ENCODE results near the gene PPP1R37. TPM values are rescaled to one million over a fixed set of nuclear protein-coding genes. Genes with fewer than 3 reads are reported as not detected.

PPP1R37 gene
- total and polyA plus RNA-seq, 2 of the 13 experiments (the other 11 are each of a cell fraction or from before 2014, with no cell fraction given): 9.0 to 14.3 TPM

DNA sequence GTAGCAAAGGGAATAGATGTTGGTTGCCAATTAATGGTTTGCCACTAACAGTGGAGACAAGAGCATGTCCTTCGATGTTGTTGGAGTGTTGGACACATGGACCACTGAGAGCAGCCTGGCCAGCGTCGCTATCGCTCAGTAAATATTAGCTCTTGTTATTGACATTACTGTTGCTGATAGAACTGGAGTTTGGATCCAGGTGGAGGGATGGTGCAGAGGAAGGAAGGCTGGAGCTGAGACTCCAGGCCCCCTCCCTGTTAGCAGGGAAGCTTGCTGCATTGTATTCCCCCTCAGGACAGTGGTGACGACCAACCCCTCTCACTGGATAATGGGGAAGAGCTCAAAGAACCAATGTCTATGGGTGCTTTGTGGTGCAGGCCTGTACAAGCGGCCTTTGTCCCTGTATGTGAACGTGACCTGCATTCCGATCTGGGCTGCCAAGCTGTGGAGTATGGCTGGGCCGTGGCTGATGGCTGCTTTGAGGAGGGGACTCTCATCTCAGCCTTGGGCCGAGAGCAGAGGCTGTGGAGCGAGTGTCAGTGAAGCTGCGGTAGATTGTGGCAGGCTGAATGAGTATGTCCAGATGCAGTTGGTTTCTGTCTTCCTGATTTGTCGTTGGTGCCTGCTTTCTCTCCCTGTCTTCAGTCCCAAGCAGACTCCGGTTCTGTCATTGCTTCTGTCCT is 47.2 kb upstream of the PPP1R37 start (continued):
- peak; percentile 65; the same call in 1 of the 2 replicates for TF ChIP-seq YEATS4 (CRISPR knock-in tag; IDR thresholded peaks at IDR 0.05; ENCODE audit: borderline replicate concordance)
- peak; percentile 73; the same call in 1 of the 2 replicates for TF ChIP-seq ZBTB7A (CRISPR knock-in tag; IDR thresholded peaks at IDR 0.05)
- no peak for TF ChIP-seq GZF1 (CRISPR knock-in tag; IDR thresholded peaks at IDR 0.05)
- no peak for TF ChIP-seq PLSCR1 (CRISPR knock-in tag; IDR thresholded peaks at IDR 0.05; ENCODE audit: borderline replicate concordance)
- peak; percentile 90 for TF ChIP-seq ZSCAN9 (CRISPR knock-in tag; IDR thresholded peaks at IDR 0.05; ENCODE audit: borderline replicate concordance)
- TF ChIP-seq ZNF772 (CRISPR knock-in tag; IDR thresholded peaks at IDR 0.05): no peak
- TF ChIP-seq UBTF (CRISPR knock-in tag; IDR thresholded peaks at IDR 0.05): peak; percentile 87
- peak; percentile 67 for TF ChIP-seq POLR2G (IDR thresholded peaks at IDR 0.05; ENCODE audit: low read depth, low read length)
- TF ChIP-seq SNAI1 (CRISPR knock-in tag; IDR thresholded peaks at IDR 0.05; ENCODE audit: borderline replicate concordance): no peak
- no peak for TF ChIP-seq TMF1 (CRISPR knock-in tag; IDR thresholded peaks at IDR 0.05; ENCODE audit: low read depth)
- TF ChIP-seq ZNF326 (CRISPR knock-in tag; IDR thresholded peaks at IDR 0.05; ENCODE audit: borderline replicate concordance): no peak
- TF ChIP-seq SKIL (CRISPR knock-in tag; IDR thresholded peaks at IDR 0.05; ENCODE audit: borderline replicate concordance): peak; percentile 78; the same call in 1 of the 2 replicates
- 0 out of 2 replicates have a peak, but pooled peaks have one; percentile 52 for TF ChIP-seq ARID2 (CRISPR knock-in tag; IDR thresholded peaks at IDR 0.05; ENCODE audit: borderline replicate concordance)
- no peak; the same call in 1 of the 2 replicates for TF ChIP-seq SALL2 (CRISPR knock-in tag; IDR thresholded peaks at IDR 0.05)
- TF ChIP-seq GATA4 (IDR thresholded peaks at IDR 0.05; ENCODE audit: borderline replicate concordance, low read depth): peak; percentile 74; the same call in 1 of the 2 replicates
- no peak for TF ChIP-seq KLF13 (CRISPR knock-in tag; IDR thresholded peaks at IDR 0.05)
- no peak for TF ChIP-seq ZNF75D (CRISPR knock-in tag; IDR thresholded peaks at IDR 0.05; ENCODE audit: borderline replicate concordance)
- peak; percentile 30; the same call in 1 of the 2 replicates for TF ChIP-seq NFIC (IDR thresholded peaks at IDR 0.05; ENCODE audit: low read length)
- no peak; the same call in 1 of the 2 replicates for TF ChIP-seq ZKSCAN8 (CRISPR knock-in tag; IDR thresholded peaks at IDR 0.05; ENCODE audit: borderline replicate concordance)
- TF ChIP-seq PCBP2 (optimal IDR thresholded peaks at IDR 0.05; ENCODE audit: low read depth, low read length, poor library complexity, severe bottlenecking): no peak
- TF ChIP-seq ZFP37 (CRISPR knock-in tag; IDR thresholded peaks at IDR 0.05; ENCODE audit: borderline replicate concordance): peak; percentile 68; the same call in 1 of the 2 replicates
- TF ChIP-seq KDM4B (CRISPR knock-in tag; IDR thresholded peaks at IDR 0.05): 0 out of 2 replicates have a peak, but pooled peaks have one; percentile 22
- no peak for TF ChIP-seq E2F1 (CRISPR knock-in tag; IDR thresholded peaks at IDR 0.05)
- peak; percentile 65; the same call in 1 of the 2 replicates for TF ChIP-seq ZSCAN25 (CRISPR knock-in tag; IDR thresholded peaks at IDR 0.05)

Data from HepG2 (cell line).